Stimulated activated CD8-positive, alpha-beta memory T cell treated with anti-CD3 and anti-CD28 coated beads, Interleukin-12 subunit alpha, Interleukin-12 subunit beta, amount 100 ng/mL, for 24 hours (primary cell): ENCODE data around the gene PACC1.

Source experiments
- DNase-seq: peaks from one replicate; pipeline ENCODE4 v3.0.0-alpha.2; 2020; ENCODE audit errors: extremely low read depth

Gene PACC1

DNA sequence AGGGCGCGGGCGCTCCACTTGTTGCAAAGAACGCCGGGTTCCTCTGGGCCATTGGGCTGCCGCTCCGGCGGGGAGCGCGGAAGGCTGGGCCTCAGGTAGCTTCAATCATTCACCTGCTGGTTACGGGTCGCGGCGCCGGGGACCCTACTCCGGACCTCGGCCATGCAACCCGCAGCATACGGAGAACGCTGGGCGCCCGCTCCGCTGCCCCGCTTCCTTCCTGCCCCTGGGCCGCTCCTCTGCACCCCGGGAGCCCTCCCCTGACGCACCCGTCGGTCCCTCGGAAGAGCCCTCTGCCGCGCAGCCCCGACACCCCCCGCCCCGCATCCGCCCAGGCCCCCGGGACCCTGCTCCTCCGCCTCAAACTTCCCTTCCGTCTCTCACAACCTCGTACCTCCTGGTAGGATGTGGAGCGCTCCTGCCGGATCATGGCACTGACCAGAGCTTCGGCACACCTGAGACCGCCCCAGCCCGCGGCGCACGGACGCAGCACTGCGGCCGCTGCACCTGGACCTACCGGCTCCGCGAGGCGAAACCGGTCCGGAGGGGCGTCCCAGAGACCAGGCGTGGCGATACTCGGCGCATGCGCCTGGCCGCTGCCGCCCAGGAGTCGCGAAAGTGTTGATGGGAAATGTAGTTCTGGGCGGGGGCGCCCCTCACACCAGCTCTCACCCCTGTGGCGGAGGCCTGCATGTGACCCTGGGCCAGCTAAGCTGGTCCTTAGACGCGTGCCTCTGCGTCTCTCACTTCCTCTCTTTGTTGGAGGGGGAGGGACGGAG lies at the start of gene PACC1:
PACC1 (minus strand) TSS at position 559 of the 779 bp plus-strand sequence; CDS start at position 430, 129 bp downstream.
- peak; percentile 73 for DNase-seq

DNA sequence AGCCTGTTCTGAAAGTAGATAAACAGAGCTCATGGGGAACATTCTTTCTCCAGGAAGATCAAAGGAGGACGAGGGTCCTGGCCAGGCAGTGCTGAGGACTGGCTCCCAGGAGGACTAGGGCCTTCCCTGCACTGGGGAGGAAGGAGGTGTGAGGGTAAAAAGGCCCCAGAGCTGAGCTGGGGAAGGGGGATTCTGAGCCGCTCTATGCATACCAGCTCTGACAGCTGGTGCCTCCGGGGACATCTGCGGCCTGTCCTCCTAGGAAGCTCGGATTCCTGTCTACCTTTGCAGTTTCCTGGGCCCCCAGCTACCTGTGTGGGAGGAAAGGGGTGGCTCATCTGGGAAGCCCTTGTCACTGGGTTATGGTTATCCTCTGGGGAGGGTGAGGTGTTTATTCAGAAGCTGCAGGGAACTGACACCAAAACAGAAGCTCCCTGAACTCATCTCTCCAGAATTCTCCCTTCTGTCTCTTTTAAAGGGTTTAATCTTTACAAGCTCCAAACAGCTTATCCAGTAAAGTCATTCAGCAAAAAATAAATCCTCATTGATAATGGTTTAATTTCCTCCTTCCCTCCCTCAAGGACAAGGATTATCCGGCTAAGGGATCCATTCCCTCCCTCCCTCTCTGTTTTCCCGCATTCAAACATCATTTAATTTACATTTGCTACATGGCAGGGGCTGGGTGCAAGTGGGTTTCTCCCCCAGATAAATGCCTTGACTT lies 49.0 kb upstream of the PACC1 start:
- no peak for DNase-seq

GRCh38 chr1:212461916-212462660 lies 47.4 kb upstream of the PACC1 start:
- DNase-seq = no peak

GRCh38 chr1:212460376-212460775 lies 45.7 kb upstream of the PACC1 start:
- no peak for DNase-seq

GRCh38 chr1:212459656-212460055 lies 45.0 kb upstream of the PACC1 start:
- DNase-seq = no peak

DNA sequence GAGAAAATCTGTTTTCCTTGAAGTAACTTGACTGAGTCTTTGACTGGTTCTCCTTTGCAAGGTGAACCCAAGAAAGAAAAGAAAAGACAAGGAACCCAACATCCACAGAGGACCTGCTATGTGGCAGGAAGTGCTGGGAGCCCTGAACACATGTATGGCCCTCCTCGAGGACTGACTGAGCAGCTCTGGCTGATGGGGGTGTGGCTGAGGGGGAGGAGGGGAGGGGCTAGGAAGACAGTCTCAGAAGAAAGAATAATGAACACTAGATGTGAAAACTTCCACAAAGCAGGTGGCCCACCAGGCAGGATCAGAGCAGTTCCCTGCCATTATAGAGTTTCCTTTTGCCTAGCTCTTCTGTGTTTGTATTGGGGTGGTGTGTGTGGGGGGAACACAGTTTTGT lies 44.1 kb upstream of the PACC1 start:
- no peak for DNase-seq

GRCh38 chr1:212457740-212458338 lies 43.2 kb upstream of the PACC1 start:
- DNase-seq = no peak

DNA sequence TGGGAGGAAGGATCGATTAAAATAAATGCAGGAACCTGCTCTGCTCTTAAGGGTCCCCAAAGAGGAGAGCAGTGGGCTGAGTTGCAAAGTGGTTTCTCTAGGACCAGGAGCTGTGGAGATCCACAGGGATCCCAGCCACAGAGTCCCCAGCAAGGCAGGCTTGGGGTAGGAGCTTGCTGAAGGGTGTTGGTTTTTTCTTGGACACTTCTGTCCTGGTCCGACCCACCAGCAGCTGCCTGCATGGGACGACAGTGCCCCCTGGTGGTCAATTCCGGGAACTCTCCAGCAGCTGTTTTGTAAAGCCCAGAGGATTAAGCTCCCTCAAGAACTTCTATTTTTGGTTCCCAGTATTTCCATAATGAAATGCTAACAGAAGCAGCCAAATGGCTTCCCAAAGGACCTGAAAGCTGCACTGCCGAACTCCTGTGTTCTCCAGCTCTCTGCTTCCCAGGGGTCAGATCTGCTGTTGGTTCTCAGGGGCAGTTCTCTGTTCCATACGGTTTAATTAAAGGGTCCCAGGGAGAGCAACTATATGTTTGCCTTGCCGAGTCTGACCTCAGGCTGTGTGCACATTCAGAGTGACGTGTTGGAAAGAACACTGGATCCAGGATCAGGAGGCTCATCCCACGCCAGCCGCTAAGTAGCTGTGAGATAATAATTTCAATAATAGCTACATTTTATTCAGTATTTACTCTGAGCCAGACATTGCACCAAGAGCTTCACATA lies 41.3 kb upstream of the PACC1 start:
- peak; percentile 61 for DNase-seq

DNA sequence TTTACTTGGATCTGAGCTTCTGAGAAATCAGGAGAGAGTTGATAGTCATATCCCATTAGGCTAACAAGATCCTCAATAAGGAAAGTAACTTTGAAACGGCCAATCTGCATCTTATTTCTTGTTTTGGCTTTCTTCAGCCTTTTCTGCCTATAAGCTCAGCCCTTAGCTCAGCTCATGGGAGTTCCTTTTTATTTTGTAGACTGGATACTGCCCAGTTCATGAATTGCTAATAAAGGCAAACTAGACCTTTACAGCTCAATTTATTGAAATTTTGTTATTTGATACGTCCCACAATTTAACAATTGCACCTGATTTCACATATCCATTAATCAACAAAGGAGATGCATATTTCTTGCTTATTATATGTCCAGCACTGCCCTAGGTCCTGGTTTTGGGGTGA lies 40.7 kb upstream of the PACC1 start:
- no peak for DNase-seq

DNA sequence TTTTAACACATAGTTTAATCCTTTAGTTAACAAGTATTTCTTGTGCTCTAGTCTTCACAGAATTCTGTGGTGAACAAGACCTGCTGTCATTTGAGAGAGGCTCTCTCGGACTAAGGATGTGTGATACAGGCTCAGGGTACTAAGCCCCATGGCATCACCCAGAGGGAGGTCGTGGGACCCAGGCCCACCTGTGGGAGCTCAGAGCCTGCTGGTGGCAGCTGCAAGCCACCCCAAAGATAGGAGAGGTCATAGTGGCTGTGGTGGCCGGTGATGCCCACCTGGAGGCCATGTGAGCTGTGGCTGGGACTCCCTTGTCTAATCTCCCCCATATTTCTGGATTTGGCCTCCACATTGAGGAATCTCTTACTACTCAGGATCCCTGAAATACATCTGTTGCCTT lies 40.1 kb upstream of the PACC1 start:
- no peak for DNase-seq

GRCh38 chr1:212453156-212453857 lies 38.6 kb upstream of the PACC1 start:
- DNase-seq = no peak

DNA sequence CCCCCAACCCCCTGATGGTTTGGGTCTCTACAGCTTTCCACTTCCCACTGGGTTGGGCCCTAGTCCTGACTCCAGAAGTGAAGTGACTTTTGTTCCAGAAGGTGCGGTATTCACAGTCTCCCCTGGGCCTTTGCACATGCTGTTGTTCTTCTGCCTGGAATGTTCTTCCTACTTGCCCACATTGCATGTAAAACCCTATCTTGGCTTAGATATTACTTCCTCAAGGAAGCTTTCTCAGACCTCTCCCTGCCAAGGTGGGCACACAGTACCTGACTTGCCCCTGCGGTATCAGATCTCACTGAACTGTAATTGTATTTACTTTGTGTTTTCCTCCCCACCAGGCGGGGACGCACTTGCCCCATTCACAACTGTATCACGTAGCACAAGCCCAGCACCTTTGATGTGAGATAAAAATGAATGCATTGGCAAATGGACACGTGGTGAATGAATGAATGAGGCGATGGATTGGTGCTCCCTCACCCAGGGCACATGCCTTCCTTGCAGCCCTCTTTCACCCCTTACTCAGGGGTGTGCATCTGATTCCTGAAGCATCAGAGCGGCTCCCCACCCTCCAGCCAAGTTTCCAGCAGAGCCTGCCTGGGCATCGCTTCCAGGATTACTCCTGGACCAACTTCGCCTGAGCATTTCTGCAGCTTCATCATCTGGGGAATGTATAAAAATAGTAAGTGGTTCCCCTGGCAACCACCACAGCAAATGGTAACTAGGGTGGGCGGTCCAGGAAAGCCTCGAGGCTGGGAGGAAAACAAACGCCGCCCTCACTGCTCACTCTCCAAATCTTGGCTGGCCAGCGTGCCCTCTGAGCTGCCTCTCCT lies 37.9 kb upstream of the PACC1 start:
- DNase-seq = no peak

- DNase-seq = no peak
Measured at GRCh38 chr1:212451416-212452322, 37.0 kb upstream of the PACC1 start.

DNA sequence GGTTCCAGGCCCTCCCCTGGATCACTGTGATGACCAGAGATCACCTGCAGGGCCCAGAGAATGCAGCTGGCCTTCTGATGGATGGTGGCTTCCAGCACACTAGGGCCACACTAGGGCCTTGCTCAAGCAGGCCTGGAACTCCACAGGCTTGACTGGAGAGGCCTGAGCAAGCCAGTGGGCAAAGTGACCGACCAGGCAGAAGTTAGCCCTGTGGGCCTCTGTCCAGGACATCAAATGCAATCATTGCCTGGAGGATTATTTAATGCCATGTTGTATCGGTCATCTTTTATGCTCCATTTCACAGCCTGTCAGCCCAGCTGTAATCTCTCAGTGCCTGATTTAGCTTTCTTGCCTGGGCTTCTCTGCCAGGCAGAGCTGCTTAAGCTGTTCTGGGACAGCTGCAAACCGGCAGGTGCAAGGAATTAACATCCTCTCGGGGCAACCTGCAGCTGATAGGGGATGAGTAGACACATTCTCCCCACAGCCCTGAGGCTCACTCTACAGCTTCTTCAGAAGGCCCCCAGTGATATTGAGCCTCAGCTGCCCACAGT lies 35.7 kb upstream of the PACC1 start:
- no peak for DNase-seq

DNA sequence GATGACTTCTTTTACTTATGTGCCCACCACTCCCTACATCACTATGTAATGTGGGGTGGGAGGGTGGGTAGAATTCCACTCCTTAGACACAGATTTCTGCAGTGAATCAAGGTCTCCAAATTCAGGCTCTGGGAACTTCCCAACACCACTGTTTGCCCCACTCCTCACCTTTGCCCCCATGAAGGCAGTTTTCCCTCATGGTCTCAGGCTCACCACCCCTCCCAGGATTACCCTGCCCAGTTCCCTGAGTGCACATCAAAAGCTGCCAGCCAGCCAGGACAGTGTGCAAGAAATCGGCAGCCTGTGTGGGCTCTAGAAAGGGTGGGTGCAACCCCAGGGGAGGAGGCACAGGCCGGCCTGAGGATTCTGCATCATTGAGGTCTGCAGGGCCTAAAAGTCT lies 32.8 kb upstream of the PACC1 start:
- no peak for DNase-seq

DNA sequence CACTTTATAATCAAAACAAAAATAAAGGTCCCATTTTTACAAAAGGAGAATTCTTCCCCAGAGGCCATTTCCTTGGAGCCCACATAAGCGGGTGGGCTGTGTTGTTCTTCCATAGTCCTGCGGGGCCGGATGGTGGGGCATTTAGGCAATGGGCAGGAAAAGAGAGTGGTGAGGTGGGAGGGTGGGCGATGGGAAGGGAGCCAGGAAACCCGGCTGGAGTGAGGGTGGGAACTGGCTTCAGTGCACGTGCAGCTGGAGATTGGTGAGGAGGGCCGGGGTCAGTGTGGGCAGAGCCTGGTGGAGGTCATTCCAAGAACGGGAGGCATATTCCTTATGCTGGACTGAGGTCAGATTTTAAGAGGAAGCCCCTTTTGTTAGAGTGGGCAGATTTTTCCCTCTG lies 31.6 kb upstream of the PACC1 start:
- no peak for DNase-seq

DNA sequence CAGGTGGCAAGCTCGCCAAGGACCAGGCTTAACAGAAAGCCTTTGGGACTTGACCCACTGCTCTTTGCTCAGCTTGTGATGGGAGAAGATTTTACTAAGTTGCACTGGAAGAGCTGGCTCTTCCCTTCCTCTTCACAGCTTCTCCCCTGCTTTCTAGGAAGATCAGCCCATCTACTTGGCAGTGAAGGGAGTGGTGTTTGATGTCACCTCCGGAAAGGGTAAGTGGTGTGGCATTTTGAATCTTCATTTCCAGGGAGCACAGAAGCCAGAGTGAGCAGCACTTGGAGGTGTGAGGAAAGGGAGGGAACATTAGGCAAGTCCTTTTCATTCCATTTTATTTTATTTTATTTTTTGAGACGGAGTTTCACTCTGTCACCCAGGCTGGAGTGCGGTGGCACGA lies 27.7 kb upstream of the PACC1 start:
- DNase-seq = no peak

DNA sequence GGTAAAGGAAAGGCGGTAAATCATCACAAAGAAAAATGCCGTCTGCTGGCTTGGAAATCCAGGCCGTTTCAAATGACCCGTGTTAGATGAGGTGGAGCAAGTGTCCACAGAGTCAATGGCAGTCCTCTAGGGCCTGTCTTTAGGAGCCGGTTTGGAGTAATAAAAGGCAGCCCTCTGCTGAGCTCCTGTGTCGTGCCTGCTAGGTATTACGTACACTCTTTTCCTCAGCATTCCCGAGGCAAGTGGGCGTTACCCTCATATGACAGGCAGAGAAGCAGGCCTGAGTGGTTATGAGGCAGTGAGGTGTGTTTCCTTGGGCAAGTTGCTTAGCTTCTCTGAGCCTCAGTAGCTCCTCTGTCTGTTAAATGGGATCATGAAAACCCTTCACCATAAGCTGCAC lies 25.7 kb upstream of the PACC1 start:
- DNase-seq = no peak

- DNase-seq = no peak
Measured at GRCh38 chr1:212438831-212439237, 24.1 kb upstream of the PACC1 start.
